GM12874 (cell line): Measurements from ENCODE around the gene ETNK2.

Experiments used
- CTCF ChIP-seq: IDR thresholded peaks from 2 replicates; pipeline ENCODE4 v1.5.1; 2011; ENCODE audit warnings: low read depth, mild to moderate bottlenecking, control low read depth, low read length, moderate library complexity; ENCODE audit not compliant: insufficient read depth

The ETNK2 gene

GRCh38 chr1:204084247-204084772 lies 67.5 kb downstream of the ETNK2 start:
- no peak for TF ChIP-seq CTCF

- no peak for TF ChIP-seq CTCF
Measured at GRCh38 chr1:204083491-204083890, 68.4 kb downstream of the ETNK2 start.

GRCh38 chr1:204081791-204082513 lies 69.9 kb downstream of the ETNK2 start:
- no peak for TF ChIP-seq CTCF

DNA sequence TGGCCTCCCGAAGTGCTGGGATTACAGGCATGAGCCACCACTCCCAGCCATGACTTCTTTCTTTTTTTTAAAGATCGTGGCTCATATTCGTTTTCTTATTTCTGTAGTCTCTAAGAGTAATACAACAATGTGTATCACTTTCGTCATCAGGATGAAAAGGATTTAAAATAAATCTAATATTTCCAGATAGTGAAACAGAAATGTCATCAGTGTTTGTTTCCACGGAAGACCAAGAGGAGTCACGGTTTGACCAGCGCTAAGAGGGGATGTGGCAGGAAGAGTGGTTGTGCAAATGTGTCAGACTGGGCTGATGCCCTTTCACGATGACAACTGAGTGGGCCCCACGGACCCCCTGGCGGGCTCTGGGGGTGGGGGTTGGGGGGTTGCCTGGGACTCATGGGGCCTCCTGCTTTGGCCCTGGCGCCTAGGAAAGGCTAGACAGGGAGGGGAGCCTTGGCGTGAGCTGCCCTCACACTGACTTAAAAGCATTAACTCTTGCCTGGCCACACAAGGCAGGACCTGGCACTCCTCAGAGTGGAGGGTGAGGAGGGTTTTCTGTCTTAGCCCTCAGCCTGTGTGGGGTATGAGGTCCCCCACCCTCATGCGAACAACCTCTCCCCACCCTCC lies 70.6 kb downstream of the ETNK2 start:
- no peak for TF ChIP-seq CTCF
